Parathyroid adenoma (tissue), 2 donors: ENCODE results near the gene LAPTM5.

Source experiments
- H2AFZ ChIP-seq: fragments of 300-600 bp; sonication (generic); one replicate; pipeline ENCODE4 v1.7.0; 2017; ENCODE audit warnings: antibody characterized with exemption, mild to moderate bottlenecking
- H3K27ac ChIP-seq: fragments of 300-600 bp; sonication (generic); one replicate; pipeline ENCODE4 v1.7.0; 2017
- H3K27me3 ChIP-seq: fragments of 300-600 bp; sonication (generic); one replicate; pipeline ENCODE4 v1.7.0; 2017; ENCODE audit warnings: low read length; ENCODE audit not compliant: control insufficient read depth, insufficient read depth
- H3K36me3 ChIP-seq: fragments of 300-600 bp; sonication (generic); one replicate; pipeline ENCODE4 v1.7.0; 2017; ENCODE audit warnings: low read length; ENCODE audit not compliant: control insufficient read depth, insufficient read depth
- H3K4me1 ChIP-seq: fragments of 300-600 bp; sonication (generic); one replicate; pipeline ENCODE4 v1.7.0; 2017; ENCODE audit warnings: control low read depth
- H3K4me2 ChIP-seq: fragments of 300-600 bp; sonication (generic); one replicate; pipeline ENCODE4 v1.7.0; 2017; ENCODE audit warnings: low read length
- H3K4me3 ChIP-seq: fragments of 300-600 bp; sonication (generic); one replicate; pipeline ENCODE4 v1.7.0; 2017; ENCODE audit warnings: low read depth, low read length
- H3K79me2 ChIP-seq: fragments of 300-600 bp; sonication (generic); one replicate; pipeline ENCODE4 v1.7.0; 2017; ENCODE audit warnings: control low read depth
- H3K9ac ChIP-seq: fragments of 300-600 bp; sonication (generic); one replicate; pipeline ENCODE4 v1.7.0; 2017; ENCODE audit warnings: mild to moderate bottlenecking
- H3K9me3 ChIP-seq: fragments of 300-600 bp; sonication (generic); one replicate; pipeline ENCODE4 v1.7.0; 2017; ENCODE audit warnings: low read length; ENCODE audit not compliant: control insufficient read depth
- CTCF ChIP-seq: fragments of 300-600 bp; sonication (generic); IDR thresholded peaks from one replicate; pipeline ENCODE4 v1.7.0; 2017; ENCODE audit warnings: antibody characterized with exemption, mild to moderate bottlenecking
- donor health status: primary hyperparathyroidism.

The LAPTM5 gene

GRCh38 chr1:30734106-30734505, 23.5 kb downstream of the LAPTM5 start:
- Histone ChIP-seq H3K4me3 (no peak overlapping the region), H3K9me3 (peaks cover 3% of the 10 kb centered on the region), H3K9ac (no peak overlapping the region), H3K79me2 (no peaks in the 10 kb centered on the region), H3K4me1 (no peaks in the 10 kb centered on the region), H3K36me3 (no peaks in the 10 kb centered on the region), H3K4me2 (no peak overlapping the region), H3K27me3 (no peaks in the 10 kb centered on the region), H2AFZ (no peak overlapping the region), H3K27ac (no peak overlapping the region)
- TF ChIP-seq CTCF, result no peak

GRCh38 chr1:30733493-30733892, 24.1 kb downstream of the LAPTM5 start:
- TF ChIP-seq CTCF, result no peak
- H3K9ac ChIP-seq, result no peak overlapping the region

GRCh38 chr1:30732277-30732996, 25.1 kb downstream of the LAPTM5 start:
- H3K4me1 ChIP-seq, result no peaks in the 10 kb centered on the region
- H3K4me3 ChIP-seq, result no peak overlapping the region
- no peak overlapping the region for H3K9ac ChIP-seq
- H2AFZ ChIP-seq, result no peak overlapping the region
- TF ChIP-seq CTCF, result no peak
- no peaks in the 10 kb centered on the region for H3K79me2 ChIP-seq
- no peaks in the 10 kb centered on the region for H3K27me3 ChIP-seq
- no peaks in the 10 kb centered on the region for H3K36me3 ChIP-seq
- H3K9me3 ChIP-seq, result no peaks in the 10 kb centered on the region
- no peak overlapping the region for H3K4me2 ChIP-seq
- H3K27ac ChIP-seq, result no peak overlapping the region

More at GRCh38 chr1:30733493-30733892, 24.1 kb downstream of the LAPTM5 start:
- no peaks in the 10 kb centered on the region for H3K36me3 ChIP-seq
- peaks cover 3% of the 10 kb centered on the region for H3K9me3 ChIP-seq
- H3K4me2 ChIP-seq, result no peak overlapping the region
- no peaks in the 10 kb centered on the region for H3K27me3 ChIP-seq
- no peak overlapping the region for H3K4me3 ChIP-seq
- no peaks in the 10 kb centered on the region for H3K79me2 ChIP-seq
- H2AFZ ChIP-seq, result no peak overlapping the region
- H3K27ac ChIP-seq, result no peak overlapping the region
- no peaks in the 10 kb centered on the region for H3K4me1 ChIP-seq

GRCh38 chr1:30731806-30732276, 25.7 kb downstream of the LAPTM5 start:
- Histone ChIP-seq H3K27me3 (no peaks in the 10 kb centered on the region), H3K9me3 (no peaks in the 10 kb centered on the region), H3K4me1 (no peaks in the 10 kb centered on the region), H3K27ac (no peak overlapping the region), H3K79me2 (no peaks in the 10 kb centered on the region), H2AFZ (no peak overlapping the region), H3K4me3 (no peak overlapping the region), H3K4me2 (no peak overlapping the region), H3K36me3 (no peaks in the 10 kb centered on the region), H3K9ac (no peak overlapping the region)
- TF ChIP-seq CTCF, result no peak
